ENCODE data around the gene DNAH2. TPM values are rescaled to one million over a fixed set of nuclear protein-coding genes. Genes with fewer than 3 reads are reported as not detected.

DNAH2 gene
- total and polyA plus RNA-seq, 2 of the 13 experiments (the other 11 are each of a cell fraction or from before 2014, with no cell fraction given): not detected

- TF ChIP-seq BCLAF1 (IDR thresholded peaks at IDR 0.05) (no peak), MEF2D (CRISPR knock-in tag; IDR thresholded peaks at IDR 0.05) (no peak), SRSF4 (IDR thresholded peaks at IDR 0.05; ENCODE audit: low read depth, low read length, poor library complexity, severe bottlenecking) (no peak), NAIF1 (CRISPR knock-in tag; IDR thresholded peaks at IDR 0.05; ENCODE audit: borderline replicate concordance) (no peak; the same call in 1 of the 2 replicates), SMAD1 (CRISPR knock-in tag; IDR thresholded peaks at IDR 0.05; ENCODE audit: borderline replicate concordance, low read depth) (no peak; the same call in 1 of the 2 replicates), SALL2 (CRISPR knock-in tag; IDR thresholded peaks at IDR 0.05) (no peak), IKZF4 (CRISPR knock-in tag; IDR thresholded peaks at IDR 0.05; ENCODE audit: borderline replicate concordance, low read depth, not compliant biosample characterization) (peak; percentile 23), TERF1 (CRISPR knock-in tag; IDR thresholded peaks at IDR 0.05) (no peak), GZF1 (CRISPR knock-in tag; IDR thresholded peaks at IDR 0.05) (no peak), KAT7 (CRISPR knock-in tag; IDR thresholded peaks at IDR 0.05; ENCODE audit: borderline replicate concordance) (no peak), ZNF709 (CRISPR knock-in tag; IDR thresholded peaks at IDR 0.05) (peak; percentile 32; the same call in 1 of the 2 replicates), NCOR1 (IDR thresholded peaks at IDR 0.05; ENCODE audit: borderline replicate concordance, low read length) (peak; percentile 28; the same call in 1 of the 2 replicates), REPIN1 (CRISPR knock-in tag; IDR thresholded peaks at IDR 0.05; ENCODE audit: borderline replicate concordance, low read depth) (no peak), KDM5A (IDR thresholded peaks at IDR 0.05; ENCODE audit: borderline replicate concordance, low read length) (peak; percentile 95; the same call in 1 of the 2 replicates), SRY (CRISPR knock-in tag; IDR thresholded peaks at IDR 0.05) (0 out of 2 replicates have a peak, but pooled peaks have one; percentile 62), ZHX2 (IDR thresholded peaks at IDR 0.05; ENCODE audit: low read depth) (no peak; the same call in 1 of the 2 replicates), ZHX2 (CRISPR knock-in tag; IDR thresholded peaks at IDR 0.05; ENCODE audit: borderline replicate concordance) (no peak), ZNF460 (CRISPR knock-in tag; IDR thresholded peaks at IDR 0.05; ENCODE audit: borderline replicate concordance) (no peak), ZNF251 (CRISPR knock-in tag; IDR thresholded peaks at IDR 0.05) (no peak)
These were observed 140.4 kb downstream of the DNAH2 start, which contains the start of gene CYB5D1 (continued) for GRCh38 chr17:7857713-7858521.
